K562 (cell line): ENCODE results near the gene NDUFS8. TPM values are rescaled to one million over a fixed set of nuclear protein-coding genes. Genes with fewer than 3 reads are reported as not detected.

Source experiments
- BDP1 ChIP-seq: IDR thresholded peaks from 3 replicates; pipeline ENCODE4 v1.6.1; 2011; ENCODE audit not compliant: insufficient read length, insufficient read depth
- EP400 ChIP-seq: fragments of 450-650 bp; IDR thresholded peaks from 2 replicates; pipeline ENCODE4 v1.6.1; 2017; ENCODE audit warnings: antibody characterized with exemption, mild to moderate bottlenecking, moderate library complexity
- FOXA1 ChIP-seq: fragments of 450-650 bp; IDR thresholded peaks from 2 replicates; pipeline ENCODE4 v1.6.1; 2016; ENCODE audit warnings: mild to moderate bottlenecking, borderline replicate concordance
- GABPA ChIP-seq: fragments of 200-800 bp; sonication (Bioruptor generic); conservative IDR thresholded peaks from 2 replicates; pipeline ENCODE4 v1.6.1; 2016; ENCODE audit warnings: low read depth, missing genetic modification characterization, missing compliant biosample characterization
- GABPB1 ChIP-seq: sonication (generic); formaldehyde crosslinking; IDR thresholded peaks from 2 replicates; pipeline ENCODE4 v1.8.0; 2022; ENCODE audit warnings: mild to moderate bottlenecking, missing genetic modification reagents
- NR2C2 ChIP-seq, 2 experiments: fragments of 200-800 bp in 1 of 2; sonication (Bioruptor generic) in 1 of 2; sonication (generic) in 1 of 2; formaldehyde crosslinking in 1 of 2; IDR thresholded peaks; 2 replicates each; pipeline versions ENCODE4 v1.6.1 to v1.8.0; 2016 to 2022; ENCODE audit warnings: mild to moderate bottlenecking in 1 of 2, missing compliant biosample characterization in 1 of 2, missing genetic modification characterization in 1 of 2, missing genetic modification reagents in 1 of 2
- PBX2 ChIP-seq, 2 experiments: IDR thresholded peaks in 1 of 2; conservative IDR thresholded peaks in 1 of 2; 2 replicates each; pipeline ENCODE4 v1.6.1; 2016; ENCODE audit warnings: low read depth in 2 of 2, mild to moderate bottlenecking in 1 of 2, missing compliant biosample characterization in 1 of 2, missing genetic modification characterization in 1 of 2, moderate library complexity in 1 of 2
- PCBP2 ChIP-seq: fragments of 200-400 bp; formaldehyde crosslinking; IDR thresholded peaks from 2 replicates; pipeline ENCODE4 v1.6.1; 2018; ENCODE audit warnings: low read length, low read depth, mild to moderate bottlenecking, moderate library complexity; ENCODE audit not compliant: poor library complexity, severe bottlenecking
- PHF21A ChIP-seq: fragments of 450-650 bp; IDR thresholded peaks from 2 replicates; pipeline ENCODE4 v1.6.1; 2017; ENCODE audit warnings: low read depth, borderline replicate concordance
- POLR2AphosphoS5 ChIP-seq: IDR thresholded peaks from 2 replicates; pipeline ENCODE4 v1.6.1; 2011; ENCODE audit warnings: mild to moderate bottlenecking, low read depth, low read length, moderate library complexity; ENCODE audit not compliant: control insufficient read depth, insufficient read depth
- SUPT5H ChIP-seq: fragments of 450-650 bp; IDR thresholded peaks from 2 replicates; pipeline ENCODE4 v1.6.1; 2016
- ZBTB33 ChIP-seq: sonication (generic); formaldehyde crosslinking; IDR thresholded peaks from 2 replicates; pipeline ENCODE4 v1.8.1; 2023; ENCODE audit warnings: mild to moderate bottlenecking, missing genetic modification reagents
- ZFP36 ChIP-seq: fragments of 150-350 bp; IDR thresholded peaks from 2 replicates; pipeline ENCODE4 v1.6.1; 2018; ENCODE audit warnings: low read length, low read depth; ENCODE audit not compliant: partially characterized antibody
- ZNF217 ChIP-seq: sonication (generic); formaldehyde crosslinking; IDR thresholded peaks from 2 replicates; pipeline ENCODE4 v1.8.0; 2022; ENCODE audit warnings: mild to moderate bottlenecking, missing genetic modification reagents
- ZNF253 ChIP-seq: fragments of 250-450 bp; sonication (Bioruptor Pico); conservative IDR thresholded peaks from 2 replicates; pipeline ENCODE4 v1.6.1; 2021; ENCODE audit warnings: mild to moderate bottlenecking
- ZNF551 ChIP-seq: fragments of 250-450 bp; sonication (Bioruptor Pico); IDR thresholded peaks from 2 replicates; pipeline ENCODE4 v1.5.0; 2021; ENCODE audit warnings: mild to moderate bottlenecking, moderate library complexity
- ZZZ3 ChIP-seq: fragments of 450-650 bp; IDR thresholded peaks from 2 replicates; pipeline ENCODE4 v1.6.1; 2016; ENCODE audit warnings: antibody characterized with exemption, mild to moderate bottlenecking, moderate library complexity
- polyA plus RNA-seq, 8 experiments: library from polyadenylated mRNA; depleted of rRNA in 4 of 8; stranded (reverse) in 5 of 8; unstranded in 3 of 8; fragments of >200 nt; fragmentation: Nextera tagmentation in 2 of 8; fragmentation: Illumina TruSeq in 1 of 8; extraction: Ambion mirVana in 2 of 8; extraction: Trizol in 1 of 8; gene quantifications; 2 replicates each; pipeline versions ENCODE4 v1.2.1 to v1.2.3, GENCODE V29; 2011 to 2014; ENCODE audit warnings: inconsistent platforms in 1 of 8, missing spikeins in 1 of 8
- total RNA-seq, 7 experiments: library from RNA; depleted of rRNA in 6 of 7; stranded (reverse); fragments of >200 nt in 6 of 7; fragmentation: Illumina TruSeq in 2 of 7; extraction: Trizol in 2 of 7; gene quantifications; 2 replicates each; pipeline versions ENCODE4 v1.2.1 to v1.2.3, GENCODE V29; 2011 to 2021; ENCODE audit warnings: low replicate concordance in 1 of 7
- TF ChIP-seq, protein P1 (sequence below): fragments of 450-650 bp; IDR thresholded peaks from 2 replicates; pipeline ENCODE4 v1.6.1; 2017; ENCODE audit warnings: antibody characterized with exemption, mild to moderate bottlenecking

Gene NDUFS8
- total and polyA plus RNA-seq, 9 of the 15 experiments (the other 6 are each of a cell fraction or from before 2014, with no cell fraction given), result 36.5 to 351 (median 101) TPM

DNA sequence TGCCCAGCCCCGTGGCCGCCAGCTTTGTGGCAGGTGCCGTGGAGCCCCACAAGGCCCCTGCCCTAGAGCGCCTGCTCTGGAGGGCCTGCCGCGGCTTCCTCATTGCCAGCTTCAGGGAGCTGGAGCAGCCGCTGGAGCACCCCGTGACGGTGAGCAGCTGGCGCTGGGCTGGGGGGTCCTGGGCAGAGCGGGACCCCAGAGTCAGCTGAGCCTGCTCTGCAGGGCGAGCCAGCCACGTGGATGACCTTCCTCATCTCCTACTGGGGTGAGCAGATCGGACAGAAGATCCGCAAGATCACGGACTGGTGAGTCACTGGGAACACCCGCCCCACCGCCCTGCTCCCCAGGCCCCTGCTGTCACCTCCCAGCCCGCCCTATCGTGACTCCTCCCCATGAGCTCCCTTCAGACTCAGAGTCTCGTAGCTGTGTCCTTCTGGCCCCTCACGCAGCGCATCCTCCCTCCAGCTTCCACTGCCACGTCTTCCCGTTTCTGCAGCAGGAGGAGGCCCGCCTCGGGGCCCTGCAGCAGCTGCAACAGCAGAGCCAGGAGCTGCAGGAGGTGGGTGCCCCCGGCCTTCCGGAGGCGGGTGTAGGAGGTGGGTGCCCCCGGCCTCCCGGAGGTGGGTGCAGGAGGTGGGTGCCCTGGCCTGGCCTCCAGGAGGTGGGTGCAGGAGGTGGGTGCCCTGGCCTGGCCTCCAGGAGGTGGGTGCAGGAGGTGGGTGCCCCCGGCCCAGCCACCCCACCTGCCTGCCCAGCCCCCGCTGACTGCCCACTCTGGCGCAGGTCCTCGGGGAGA is 13.1 kb downstream of the NDUFS8 start (continued):
- TF ChIP-seq PBX2 (CRISPR knock-in tag; IDR thresholded peaks at IDR 0.05; ENCODE audit: low read depth), result no peak
- no peak for TF ChIP-seq PBX2 (tag; conservative IDR thresholded peaks at IDR 0.05; ENCODE audit: low read depth)
- TF ChIP-seq EP400, result peak; percentile 89
- TF ChIP-seq ZFP36, result peak; percentile 5
- no peak for TF ChIP-seq BDP1
- peak; percentile 58; the same call in 1 of the 2 replicates for TF ChIP-seq PHF21A
- TF ChIP-seq GABPB1, result peak; percentile 70
- peak; percentile 79 for TF ChIP-seq NR2C2 (CRISPR knock-in tag; IDR thresholded peaks at IDR 0.05)
- peak; percentile 78 for TF ChIP-seq NR2C2 (tag; IDR thresholded peaks at IDR 0.05)
- no peak for TF ChIP-seq ZNF217 (CRISPR knock-in tag)
- TF ChIP-seq SUPT5H, result 0 out of 2 replicates have a peak, but pooled peaks have one; percentile 38
- no peak for TF ChIP-seq ZZZ3
- TF ChIP-seq ZNF551 (CRISPR knock-in tag), result no peak
- peak; percentile 34; the same call in 1 of the 2 replicates for TF ChIP-seq POLR2AphosphoS5
- peak; percentile 59 for TF ChIP-seq ZBTB33 (CRISPR knock-in tag)
- TF ChIP-seq, protein P1, sequence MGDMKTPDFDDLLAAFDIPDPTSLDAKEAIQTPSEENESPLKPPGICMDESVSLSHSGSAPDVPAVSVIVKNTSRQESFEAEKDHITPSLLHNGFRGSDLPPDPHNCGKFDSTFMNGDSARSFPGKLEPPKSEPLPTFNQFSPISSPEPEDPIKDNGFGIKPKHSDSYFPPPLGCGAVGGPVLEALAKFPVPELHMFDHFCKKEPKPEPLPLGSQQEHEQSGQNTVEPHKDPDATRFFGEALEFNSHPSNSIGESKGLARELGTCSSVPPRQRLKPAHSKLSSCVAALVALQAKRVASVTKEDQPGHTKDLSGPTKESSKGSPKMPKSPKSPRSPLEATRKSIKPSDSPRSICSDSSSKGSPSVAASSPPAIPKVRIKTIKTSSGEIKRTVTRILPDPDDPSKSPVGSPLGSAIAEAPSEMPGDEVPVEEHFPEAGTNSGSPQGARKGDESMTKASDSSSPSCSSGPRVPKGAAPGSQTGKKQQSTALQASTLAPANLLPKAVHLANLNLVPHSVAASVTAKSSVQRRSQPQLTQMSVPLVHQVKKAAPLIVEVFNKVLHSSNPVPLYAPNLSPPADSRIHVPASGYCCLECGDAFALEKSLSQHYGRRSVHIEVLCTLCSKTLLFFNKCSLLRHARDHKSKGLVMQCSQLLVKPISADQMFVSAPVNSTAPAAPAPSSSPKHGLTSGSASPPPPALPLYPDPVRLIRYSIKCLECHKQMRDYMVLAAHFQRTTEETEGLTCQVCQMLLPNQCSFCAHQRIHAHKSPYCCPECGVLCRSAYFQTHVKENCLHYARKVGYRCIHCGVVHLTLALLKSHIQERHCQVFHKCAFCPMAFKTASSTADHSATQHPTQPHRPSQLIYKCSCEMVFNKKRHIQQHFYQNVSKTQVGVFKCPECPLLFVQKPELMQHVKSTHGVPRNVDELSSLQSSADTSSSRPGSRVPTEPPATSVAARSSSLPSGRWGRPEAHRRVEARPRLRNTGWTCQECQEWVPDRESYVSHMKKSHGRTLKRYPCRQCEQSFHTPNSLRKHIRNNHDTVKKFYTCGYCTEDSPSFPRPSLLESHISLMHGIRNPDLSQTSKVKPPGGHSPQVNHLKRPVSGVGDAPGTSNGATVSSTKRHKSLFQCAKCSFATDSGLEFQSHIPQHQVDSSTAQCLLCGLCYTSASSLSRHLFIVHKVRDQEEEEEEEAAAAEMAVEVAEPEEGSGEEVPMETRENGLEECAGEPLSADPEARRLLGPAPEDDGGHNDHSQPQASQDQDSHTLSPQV, result peak; percentile 94
- no peak for TF ChIP-seq GABPA
- no peak for TF ChIP-seq ZNF253
- no peak for TF ChIP-seq PCBP2
- no peak for TF ChIP-seq FOXA1
